ENCODE data around the gene SCRN1. TPM values are rescaled to one million over a fixed set of nuclear protein-coding genes. Genes with fewer than 3 reads are reported as not detected.

The SCRN1 gene
- polyA plus RNA-seq, 1 donor from 2014 or later: 130 TPM

DNA sequence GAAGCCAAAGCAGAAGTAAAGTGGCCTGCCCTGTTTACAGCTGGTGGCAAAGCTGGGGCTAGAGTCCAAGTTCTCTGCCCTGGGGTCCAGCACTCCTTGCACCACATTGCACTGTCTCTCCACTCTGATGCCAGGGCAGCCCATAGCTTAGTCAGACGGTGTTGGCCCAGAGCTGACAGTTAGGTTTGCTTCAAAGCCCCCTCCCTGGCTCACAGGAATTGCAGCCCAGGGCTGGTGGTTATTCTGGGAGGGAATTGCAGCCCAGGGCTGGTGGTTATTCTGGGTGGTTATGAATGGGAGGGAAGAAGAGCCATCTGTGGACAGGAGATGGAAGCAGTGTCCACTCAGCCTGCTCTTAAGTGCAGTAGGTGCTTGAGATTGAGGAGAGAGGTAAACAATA, 88.9 kb downstream of the SCRN1 start:
- H4K20me1 ChIP-seq (ENCODE audit: insufficient read depth): no peaks in the 10 kb centered on the region
- no peak overlapping the region for H3K4me3 ChIP-seq (ENCODE audit: low read length)
- no peaks in the 10 kb centered on the region for H3K27me3 ChIP-seq (ENCODE audit: insufficient read depth, low read depth, low read length)
- H3K9ac ChIP-seq (ENCODE audit: low read length): no peak overlapping the region
- no peak overlapping the region for H3K27ac ChIP-seq (ENCODE audit: low read length)
- peaks cover 16% of the 10 kb centered on the region for H3K36me3 ChIP-seq (ENCODE audit: insufficient read depth, low read length)
- H3K9me2 ChIP-seq (ENCODE audit: insufficient read depth, low read length): no peaks in the 10 kb centered on the region
- no peaks in the 10 kb centered on the region for H3F3A ChIP-seq (ENCODE audit: insufficient read depth, low read length, poor library complexity, severe bottlenecking)
- no peak overlapping the region for H2AFZ ChIP-seq (ENCODE audit: low read depth, low read length)
- H3K9me3 ChIP-seq (ENCODE audit: low read length): no peaks in the 10 kb centered on the region
- no peak for TF ChIP-seq RAD21 (conservative IDR thresholded peaks at IDR 0.05)
- TF ChIP-seq POLR2AphosphoS5 (IDR thresholded peaks at IDR 0.05): no peak
- no peak for TF ChIP-seq MXI1 (conservative IDR thresholded peaks at IDR 0.05; ENCODE audit: poor library complexity, severe bottlenecking)
- TF ChIP-seq, protein P1, sequence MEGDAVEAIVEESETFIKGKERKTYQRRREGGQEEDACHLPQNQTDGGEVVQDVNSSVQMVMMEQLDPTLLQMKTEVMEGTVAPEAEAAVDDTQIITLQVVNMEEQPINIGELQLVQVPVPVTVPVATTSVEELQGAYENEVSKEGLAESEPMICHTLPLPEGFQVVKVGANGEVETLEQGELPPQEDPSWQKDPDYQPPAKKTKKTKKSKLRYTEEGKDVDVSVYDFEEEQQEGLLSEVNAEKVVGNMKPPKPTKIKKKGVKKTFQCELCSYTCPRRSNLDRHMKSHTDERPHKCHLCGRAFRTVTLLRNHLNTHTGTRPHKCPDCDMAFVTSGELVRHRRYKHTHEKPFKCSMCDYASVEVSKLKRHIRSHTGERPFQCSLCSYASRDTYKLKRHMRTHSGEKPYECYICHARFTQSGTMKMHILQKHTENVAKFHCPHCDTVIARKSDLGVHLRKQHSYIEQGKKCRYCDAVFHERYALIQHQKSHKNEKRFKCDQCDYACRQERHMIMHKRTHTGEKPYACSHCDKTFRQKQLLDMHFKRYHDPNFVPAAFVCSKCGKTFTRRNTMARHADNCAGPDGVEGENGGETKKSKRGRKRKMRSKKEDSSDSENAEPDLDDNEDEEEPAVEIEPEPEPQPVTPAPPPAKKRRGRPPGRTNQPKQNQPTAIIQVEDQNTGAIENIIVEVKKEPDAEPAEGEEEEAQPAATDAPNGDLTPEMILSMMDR (IDR thresholded peaks at IDR 0.05; ENCODE audit: poor library complexity, severe bottlenecking): no peak
- TF ChIP-seq, protein P2, sequence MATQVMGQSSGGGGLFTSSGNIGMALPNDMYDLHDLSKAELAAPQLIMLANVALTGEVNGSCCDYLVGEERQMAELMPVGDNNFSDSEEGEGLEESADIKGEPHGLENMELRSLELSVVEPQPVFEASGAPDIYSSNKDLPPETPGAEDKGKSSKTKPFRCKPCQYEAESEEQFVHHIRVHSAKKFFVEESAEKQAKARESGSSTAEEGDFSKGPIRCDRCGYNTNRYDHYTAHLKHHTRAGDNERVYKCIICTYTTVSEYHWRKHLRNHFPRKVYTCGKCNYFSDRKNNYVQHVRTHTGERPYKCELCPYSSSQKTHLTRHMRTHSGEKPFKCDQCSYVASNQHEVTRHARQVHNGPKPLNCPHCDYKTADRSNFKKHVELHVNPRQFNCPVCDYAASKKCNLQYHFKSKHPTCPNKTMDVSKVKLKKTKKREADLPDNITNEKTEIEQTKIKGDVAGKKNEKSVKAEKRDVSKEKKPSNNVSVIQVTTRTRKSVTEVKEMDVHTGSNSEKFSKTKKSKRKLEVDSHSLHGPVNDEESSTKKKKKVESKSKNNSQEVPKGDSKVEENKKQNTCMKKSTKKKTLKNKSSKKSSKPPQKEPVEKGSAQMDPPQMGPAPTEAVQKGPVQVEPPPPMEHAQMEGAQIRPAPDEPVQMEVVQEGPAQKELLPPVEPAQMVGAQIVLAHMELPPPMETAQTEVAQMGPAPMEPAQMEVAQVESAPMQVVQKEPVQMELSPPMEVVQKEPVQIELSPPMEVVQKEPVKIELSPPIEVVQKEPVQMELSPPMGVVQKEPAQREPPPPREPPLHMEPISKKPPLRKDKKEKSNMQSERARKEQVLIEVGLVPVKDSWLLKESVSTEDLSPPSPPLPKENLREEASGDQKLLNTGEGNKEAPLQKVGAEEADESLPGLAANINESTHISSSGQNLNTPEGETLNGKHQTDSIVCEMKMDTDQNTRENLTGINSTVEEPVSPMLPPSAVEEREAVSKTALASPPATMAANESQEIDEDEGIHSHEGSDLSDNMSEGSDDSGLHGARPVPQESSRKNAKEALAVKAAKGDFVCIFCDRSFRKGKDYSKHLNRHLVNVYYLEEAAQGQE (IDR thresholded peaks at IDR 0.05; ENCODE audit: borderline replicate concordance): no peak
- no peak for TF ChIP-seq SMC3 (conservative IDR thresholded peaks at IDR 0.05; ENCODE audit: poor library complexity)
- no peak for TF ChIP-seq EZH2 (IDR thresholded peaks at IDR 0.05; ENCODE audit: borderline replicate concordance, insufficient read depth, low read length, poor library complexity, severe bottlenecking)
- TF ChIP-seq EP300 (conservative IDR thresholded peaks at IDR 0.05; ENCODE audit: poor library complexity, severe bottlenecking): no peak
- TF ChIP-seq TAF1 (IDR thresholded peaks at IDR 0.05; ENCODE audit: low read depth): no peak
- H3K79me2 ChIP-seq (replicated peaks; ENCODE audit: insufficient read depth, low read length): no peaks in the 10 kb centered on the region
- no peak overlapping the region for H3K4me2 ChIP-seq (ENCODE audit: low read length)

DNA sequence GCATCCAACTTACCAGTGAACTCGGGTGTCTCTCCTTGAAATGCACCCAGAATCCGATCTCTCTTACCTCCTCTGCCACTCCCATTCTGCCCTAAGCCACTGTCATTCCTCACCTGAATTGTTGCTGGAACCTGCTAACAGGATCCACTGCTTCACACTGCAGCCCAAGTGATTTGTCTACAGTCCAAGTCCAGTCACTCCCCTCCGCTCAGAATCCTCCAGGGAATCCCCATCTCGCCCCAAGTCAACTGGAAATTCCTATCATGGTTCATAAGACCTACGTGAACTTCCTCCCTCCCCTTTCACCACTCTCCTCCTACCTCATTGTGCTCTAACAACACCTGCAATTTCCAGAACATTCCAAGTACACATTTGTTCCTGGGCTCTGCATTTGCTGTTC, 91.3 kb downstream of the SCRN1 start:
- H3K27ac ChIP-seq (ENCODE audit: low read length): no peak overlapping the region
- no peaks in the 10 kb centered on the region for H3K27me3 ChIP-seq (ENCODE audit: insufficient read depth, low read depth, low read length)
- no peaks in the 10 kb centered on the region for H3K9me3 ChIP-seq (ENCODE audit: low read length)
- no peaks in the 10 kb centered on the region for H3K79me2 ChIP-seq (replicated peaks; ENCODE audit: insufficient read depth, low read length)
- TF ChIP-seq RAD21 (conservative IDR thresholded peaks at IDR 0.05): no peak
- no peak for TF ChIP-seq SMC3 (conservative IDR thresholded peaks at IDR 0.05; ENCODE audit: poor library complexity)
- TF ChIP-seq, protein P1 (IDR thresholded peaks at IDR 0.05; ENCODE audit: poor library complexity, severe bottlenecking): no peak
- no peak for TF ChIP-seq POLR2AphosphoS5 (IDR thresholded peaks at IDR 0.05)
- no peak for TF ChIP-seq EP300 (conservative IDR thresholded peaks at IDR 0.05; ENCODE audit: poor library complexity, severe bottlenecking)
- TF ChIP-seq, protein P2 (IDR thresholded peaks at IDR 0.05; ENCODE audit: borderline replicate concordance): no peak
- no peak for TF ChIP-seq TAF1 (IDR thresholded peaks at IDR 0.05; ENCODE audit: low read depth)
- TF ChIP-seq MXI1 (conservative IDR thresholded peaks at IDR 0.05; ENCODE audit: poor library complexity, severe bottlenecking): no peak
- TF ChIP-seq EZH2 (IDR thresholded peaks at IDR 0.05; ENCODE audit: borderline replicate concordance, insufficient read depth, low read length, poor library complexity, severe bottlenecking): no peak
- H3K4me2 ChIP-seq (ENCODE audit: low read length): no peak overlapping the region
- no peak overlapping the region for H3K4me3 ChIP-seq (ENCODE audit: low read length)
- H4K20me1 ChIP-seq (ENCODE audit: insufficient read depth): no peaks in the 10 kb centered on the region
- no peaks in the 10 kb centered on the region for H3F3A ChIP-seq (ENCODE audit: insufficient read depth, low read length, poor library complexity, severe bottlenecking)
- no peaks in the 10 kb centered on the region for H3K9me2 ChIP-seq (ENCODE audit: insufficient read depth, low read length)
- H3K36me3 ChIP-seq (ENCODE audit: insufficient read depth, low read length): no peaks in the 10 kb centered on the region
- H3K9ac ChIP-seq (ENCODE audit: low read length): no peak overlapping the region
- H2AFZ ChIP-seq (ENCODE audit: low read depth, low read length): no peak overlapping the region

Measured in neural cell (in vitro differentiated cells).